Measurements from ENCODE around the gene P2RY11. TPM values are rescaled to one million over a fixed set of nuclear protein-coding genes. Genes with fewer than 3 reads are reported as not detected.

P2RY11 gene
- total RNA-seq, 2 donors from 2014 or later, result 9.2 to 20.8 TPM

GRCh38 chr19:10159610-10160009 lies 48.1 kb downstream of the P2RY11 start:
- intact Hi-C loops (cut with DNase I), result no loop called here

GRCh38 chr19:10163536-10163935 lies 52.0 kb downstream of the P2RY11 start:
- 87% methylated on average over 3 of the region's 3 CpGs for WGBS
- no peak overlapping the region for H3K4me3 ChIP-seq
- intact Hi-C loops (cut with DNase I), result no loop called here
- no peaks in the 10 kb centered on the region for H3K27me3 ChIP-seq (replicated peaks; ENCODE audit: insufficient read depth)
- no peak for TF ChIP-seq CTCF (IDR thresholded peaks at IDR 0.05)
- no peak for TF ChIP-seq POLR2AphosphoS5 (IDR thresholded peaks at IDR 0.05)
- no peak for TF ChIP-seq POLR2A (IDR thresholded peaks at IDR 0.05)
- H3K9me3 ChIP-seq, result no peaks in the 10 kb centered on the region
- H3K27ac ChIP-seq, result no peak overlapping the region
- H3K36me3 ChIP-seq, result peaks cover 9 to 21% of the 10 kb centered on the region in 2 donors
- no peak for DNase-seq (ENCODE audit: low spot score)
- no peaks in the 10 kb centered on the region for H3K4me1 ChIP-seq (replicated peaks)

More at GRCh38 chr19:10159610-10160009, 48.1 kb downstream of the P2RY11 start:
- Histone ChIP-seq H3K27me3 (replicated peaks; ENCODE audit: insufficient read depth) (no peaks in the 10 kb centered on the region), H3K9me3 (no peaks in the 10 kb centered on the region), H3K4me1 (replicated peaks) (no peaks in the 10 kb centered on the region), H3K36me3 (peaks cover 9 to 24% of the 10 kb centered on the region in 2 donors), H3K27ac (no peak overlapping the region), H3K4me3 (no peak overlapping the region)
- 86% methylated on average over 16 of the region's 16 CpGs for WGBS
- no peak for DNase-seq (ENCODE audit: low spot score)
- TF ChIP-seq CTCF (IDR thresholded peaks at IDR 0.05), result no peak
- TF ChIP-seq POLR2A (IDR thresholded peaks at IDR 0.05), result no peak
- TF ChIP-seq POLR2AphosphoS5 (IDR thresholded peaks at IDR 0.05), result no peak

Small RNA genes lying within 50 kb of the gene (small RNA-seq; reads per million reads assigned to genes)
- 65.4 to 77.0 reads per million in 2 donors for gene SNORD105
- 2,341 to 2,878 reads per million in 2 donors for gene SNORD105B

Other genes starting within 250 kb of the P2RY11 start
- gene OLFM2, start 175.2 kb upstream of the P2RY11 start, total RNA-seq, result 10 to 100 TPM; 10.6 to 19.5 TPM
- gene COL5A3, start 101.2 kb upstream of the P2RY11 start, total RNA-seq, result 10 to 100 TPM in 1 of 2 donors, 1 to 10 TPM in 1; 2.0 to 12.7 TPM
- gene RDH8, start 98.2 kb upstream of the P2RY11 start, total RNA-seq, result not detected
- 10 to 100 TPM; 23.5 to 36.0 TPM for gene SHFL, start 25.4 kb upstream of the P2RY11 start, total RNA-seq
- gene ANGPTL6, start 9.0 kb upstream of the P2RY11 start, total RNA-seq, result 1 to 10 TPM in 1 of 2 donors, not detected in 1; 2.4 TPM
- 10 to 100 TPM; 27.6 to 47.2 TPM for gene PPAN, start 5.3 kb upstream of the P2RY11 start, total RNA-seq
- 100 to 1,000 TPM; 264 to 300 TPM for gene EIF3G, start 8.2 kb downstream of the P2RY11 start, total RNA-seq
- gene DNMT1, start 83.3 kb downstream of the P2RY11 start, total RNA-seq, result 10 to 100 TPM; 29.9 to 50.0 TPM
- gene S1PR2, start 119.6 kb downstream of the P2RY11 start, total RNA-seq, result 1 to 10 TPM; 4.5 to 8.5 TPM
- 10 to 100 TPM; 72.6 to 75.6 TPM for gene MRPL4, start 140.5 kb downstream of the P2RY11 start, total RNA-seq
- gene ICAM1, start 159.4 kb downstream of the P2RY11 start, total RNA-seq, result 10 to 100 TPM in 1 of 2 donors, 1 to 10 TPM in 1; 8.9 to 25.1 TPM
- 1 to 10 TPM in 1 of 2 donors, not detected in 1; 1.0 TPM for gene ICAM4, start 175.3 kb downstream of the P2RY11 start, total RNA-seq
- 1 to 10 TPM in 1 of 2 donors, not detected in 1; 7.1 TPM for gene ICAM5, start 178.3 kb downstream of the P2RY11 start, total RNA-seq
- 10 to 100 TPM in 1 of 2 donors, 1 to 10 TPM in 1; 5.0 to 12.3 TPM for gene ZGLP1, start 198.1 kb downstream of the P2RY11 start, total RNA-seq
- 10 to 100 TPM; 20.9 to 29.9 TPM for gene FDX2, start 204.3 kb downstream of the P2RY11 start, total RNA-seq
- 10 to 100 TPM; 50.2 to 53.2 TPM for gene RAVER1, start 221.8 kb downstream of the P2RY11 start, total RNA-seq
- gene ICAM3, start 227.9 kb downstream of the P2RY11 start, total RNA-seq, result 1 to 10 TPM; 6.4 to 6.5 TPM